SKM-1 (cell line): ENCODE data around the gene INTS14.
"Not testable (repeated sequence)": the region's sequence is repeated elsewhere in the genome, so short reads cannot be mapped to it uniquely, and the experiment has no call there.

Experiments
- DNase-seq: peaks from one replicate; lab custom pipeline; 2025; ENCODE audit not compliant: unreplicated experiment; lab: John Stamatoyannopoulos, UW

INTS14 gene

DNA sequence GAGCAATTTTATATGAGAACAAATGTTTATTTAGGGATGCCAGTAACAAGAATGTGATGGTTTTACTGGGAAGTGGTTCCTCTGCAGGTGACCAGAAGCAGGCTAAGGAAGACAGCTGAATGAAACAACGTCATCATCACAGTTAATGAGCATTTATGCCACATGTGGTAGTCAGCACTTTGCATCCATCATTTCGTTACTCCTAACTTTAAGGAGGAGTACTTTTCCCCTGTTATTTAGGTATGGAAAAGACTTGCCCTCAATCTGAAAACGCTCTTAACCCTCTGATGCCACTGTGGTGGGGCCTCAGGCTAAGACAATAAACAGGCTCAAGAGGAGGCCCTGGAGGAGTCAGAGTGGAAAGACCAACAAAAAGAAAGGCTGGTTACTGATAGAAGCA, 31.2 kb downstream of the INTS14 start:
- no peak for DNase-seq

DNA sequence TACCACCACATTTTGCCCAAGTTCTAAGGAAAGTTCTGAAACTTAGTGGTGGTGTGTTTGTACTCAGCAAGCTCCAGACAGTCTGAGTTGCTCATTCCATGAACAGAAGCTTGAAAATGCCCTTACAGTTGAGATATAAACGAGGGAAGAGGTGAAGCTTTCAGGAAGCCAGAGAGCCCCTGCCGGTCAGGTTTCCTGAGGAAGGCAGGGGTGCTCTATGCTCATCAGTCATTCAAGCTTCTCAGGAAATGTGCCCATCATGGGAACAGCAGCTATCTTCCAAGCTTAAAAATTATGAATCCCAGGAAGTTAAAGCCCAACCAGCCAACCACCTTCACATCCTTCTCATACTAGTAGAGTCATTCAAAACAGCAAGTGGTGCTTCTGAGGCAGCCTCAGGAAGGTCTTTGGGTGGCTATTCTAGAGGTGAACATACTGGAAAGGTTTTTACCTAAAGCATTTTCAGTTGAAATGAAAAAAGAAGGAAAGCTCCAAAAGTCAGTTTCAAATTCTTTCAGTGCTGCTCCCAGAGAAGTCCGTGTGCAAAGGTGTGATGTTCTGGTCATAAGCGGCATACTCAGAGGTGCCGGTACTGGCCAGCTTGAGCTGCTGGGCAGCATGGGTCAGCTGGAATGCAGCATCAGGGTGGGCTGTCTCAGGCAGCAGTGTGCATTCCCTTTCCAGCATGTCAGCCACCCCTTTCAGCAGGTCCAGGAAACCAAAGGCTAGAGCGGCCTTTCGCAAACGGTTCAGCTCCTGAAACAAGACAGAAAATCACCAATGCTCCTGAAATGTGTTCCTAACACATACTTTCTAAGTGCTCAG, 31.8 kb downstream of the INTS14 start:
- DNase-seq: no peak

DNA sequence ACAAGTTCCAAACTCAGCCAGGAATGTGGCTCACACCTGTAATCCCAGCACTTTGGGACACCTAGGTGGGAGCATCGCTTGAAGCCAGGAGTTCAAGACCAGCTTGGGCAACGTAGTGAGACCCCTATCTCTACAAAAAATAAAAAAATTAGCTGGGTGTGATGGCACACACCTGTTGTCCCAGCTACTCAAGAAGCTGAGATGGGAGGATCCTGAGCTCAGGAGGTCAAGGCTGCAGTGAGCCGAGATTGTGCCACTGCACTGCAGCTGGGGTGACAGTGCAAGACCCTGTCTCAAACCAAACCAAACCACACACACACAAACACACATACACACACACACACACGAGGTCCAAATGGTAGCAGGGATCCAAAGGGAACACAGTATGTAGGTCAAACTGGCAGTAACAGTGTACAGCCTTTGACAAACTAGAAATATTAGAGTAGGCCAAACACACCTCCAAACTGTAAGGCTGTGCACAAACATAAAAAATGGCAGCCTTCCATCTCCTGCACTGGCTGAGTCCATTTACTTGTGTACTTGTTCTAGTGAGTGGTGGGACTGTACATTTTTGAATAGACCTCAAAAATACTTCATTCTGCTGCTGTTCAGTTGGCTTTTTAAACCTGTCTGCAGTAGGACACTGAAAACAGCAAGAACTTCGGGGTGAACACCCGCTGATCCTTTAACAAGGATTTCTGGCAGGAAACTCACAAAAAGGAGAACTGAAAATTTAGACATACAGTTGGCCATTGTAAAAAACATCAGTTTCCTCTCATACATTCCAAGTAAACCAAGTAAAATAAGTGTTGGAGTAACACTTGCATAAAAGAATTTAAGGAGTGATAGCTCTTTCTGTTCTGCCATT, 33.6 kb downstream of the INTS14 start:
- DNase-seq: no peak

DNA sequence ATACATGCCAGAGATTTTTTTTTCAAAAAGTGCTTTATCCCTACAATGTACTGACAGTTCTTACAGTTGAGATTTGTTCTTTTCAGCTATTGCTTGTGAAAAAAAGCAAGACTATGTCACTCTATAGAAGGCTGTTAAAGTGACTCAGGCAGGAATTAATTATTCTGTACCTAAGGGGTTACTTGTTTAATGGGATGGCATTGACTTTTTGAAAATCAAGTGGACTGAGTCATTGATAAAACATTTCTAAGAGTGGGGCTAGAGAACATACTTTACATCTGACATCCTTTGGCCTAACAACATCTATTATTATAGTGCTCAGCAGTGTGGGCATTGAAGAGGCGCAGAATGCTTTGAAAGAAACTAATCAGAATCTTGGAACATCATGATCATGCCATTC, 34.3 kb downstream of the INTS14 start:
- DNase-seq: no peak

DNA sequence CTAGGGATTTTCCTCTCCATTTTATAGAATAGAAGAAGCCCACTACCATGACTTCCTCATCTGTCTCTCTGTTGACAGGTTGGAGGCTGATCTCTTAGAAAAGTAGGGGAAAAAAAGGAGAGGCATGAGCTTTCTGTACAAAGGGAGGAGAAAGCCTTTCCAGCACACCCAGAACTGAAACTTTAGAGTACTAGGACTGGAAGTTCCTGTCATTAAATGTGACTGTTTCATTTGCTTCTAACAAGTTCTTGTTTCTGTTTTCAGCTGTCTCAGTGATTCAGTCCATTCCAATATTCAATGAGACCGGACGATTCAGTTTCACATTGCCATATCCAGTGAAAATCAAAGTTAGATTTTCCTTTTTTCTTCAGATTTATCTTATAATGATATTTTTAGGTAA, 39.0 kb downstream of the INTS14 start:
- DNase-seq: no peak

DNA sequence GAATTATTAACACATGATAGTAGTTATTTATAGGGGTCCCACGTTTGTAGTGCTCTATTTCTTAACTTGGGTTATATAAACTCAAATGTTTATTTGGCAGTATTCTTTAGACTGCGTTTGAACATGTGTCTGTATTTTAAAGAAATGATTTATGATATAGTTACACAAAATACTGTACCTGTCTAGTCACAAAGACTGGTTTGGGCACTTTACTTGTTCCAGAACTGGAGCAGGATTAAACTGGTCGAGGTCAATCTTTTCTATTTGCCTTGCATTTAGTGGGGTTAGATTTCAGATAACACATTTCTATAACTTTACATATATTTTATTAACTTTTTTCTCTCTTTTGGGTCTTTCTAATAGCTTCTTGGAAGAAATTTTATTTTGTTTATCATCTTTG, 41.2 kb downstream of the INTS14 start:
- DNase-seq: no peak

DNA sequence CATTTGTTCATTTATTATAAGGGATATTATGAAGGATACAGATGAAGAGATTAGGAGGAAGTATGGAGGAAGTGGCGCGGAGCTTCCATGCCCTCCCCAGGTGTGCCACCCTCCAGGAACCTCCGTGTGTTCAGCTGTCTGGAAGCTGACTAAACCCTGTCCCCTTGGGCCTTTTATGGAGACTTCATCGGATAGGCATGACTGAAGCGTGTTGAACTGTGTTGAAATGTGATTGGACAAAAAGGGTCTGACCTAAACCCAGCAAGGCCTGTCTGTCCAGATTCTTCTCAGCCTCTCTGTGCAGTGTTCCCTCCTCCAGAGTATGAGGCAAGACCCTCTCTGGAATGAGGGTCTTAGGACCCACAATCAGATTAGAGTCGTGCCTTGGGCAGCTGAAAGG, 49.0 kb downstream of the INTS14 start:
- no peak for DNase-seq

DNA sequence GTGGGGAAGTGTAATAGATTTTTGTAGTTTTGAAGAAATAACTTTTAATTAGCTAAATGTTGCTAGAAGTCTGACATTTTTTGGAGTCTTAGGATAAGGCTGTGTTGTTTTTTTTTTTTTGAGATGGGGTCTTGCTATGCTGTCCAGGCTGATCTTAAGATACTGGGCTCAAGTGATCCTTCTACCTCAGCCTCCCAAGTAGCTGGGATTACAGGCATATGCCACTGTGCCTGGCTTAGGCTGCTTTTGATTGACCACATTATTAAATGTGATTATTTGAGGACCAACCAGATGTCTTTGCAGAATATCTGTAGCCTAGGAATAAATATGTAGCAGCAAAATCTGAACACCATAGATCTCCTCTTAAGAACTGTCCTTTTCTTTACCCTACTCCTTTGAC, 51.0 kb downstream of the INTS14 start:
- DNase-seq: no peak

DNA sequence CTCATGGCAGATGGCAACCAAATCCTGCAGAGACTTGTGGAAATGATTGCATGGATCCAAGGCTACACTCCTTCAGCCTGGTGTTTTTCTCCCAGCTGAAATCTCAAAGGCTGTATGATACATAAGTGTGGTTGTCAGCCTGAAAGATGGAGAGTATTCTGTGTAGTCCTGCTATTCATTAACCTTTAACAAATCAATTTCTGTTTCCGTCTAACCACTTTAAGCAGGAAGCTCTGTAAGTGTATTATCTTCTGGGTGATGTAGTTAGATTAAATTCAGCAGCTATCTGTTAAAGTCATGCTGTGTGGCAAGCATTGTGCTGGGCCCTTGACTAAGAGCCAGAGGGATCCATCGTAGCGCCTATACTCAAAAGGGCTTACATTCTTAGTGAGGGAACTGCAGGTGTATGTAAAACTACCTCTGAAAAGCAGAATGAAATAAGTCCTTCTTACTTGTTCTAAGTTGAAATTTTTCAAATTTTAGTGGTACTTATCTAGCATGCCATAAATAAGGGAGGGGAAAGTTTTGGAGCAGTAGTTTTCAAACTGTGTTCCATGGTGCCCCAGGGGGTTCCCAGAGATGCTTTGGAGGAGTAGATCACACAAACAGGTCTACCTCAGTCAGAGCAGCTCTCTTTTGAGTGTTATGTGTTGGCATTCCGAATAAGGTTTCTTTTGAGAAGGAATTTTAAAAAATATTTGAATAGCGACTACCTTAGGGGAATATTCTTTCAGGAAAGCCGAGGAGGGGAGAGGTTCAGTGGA, 51.8 kb downstream of the INTS14 start:
- no peak for DNase-seq

DNA sequence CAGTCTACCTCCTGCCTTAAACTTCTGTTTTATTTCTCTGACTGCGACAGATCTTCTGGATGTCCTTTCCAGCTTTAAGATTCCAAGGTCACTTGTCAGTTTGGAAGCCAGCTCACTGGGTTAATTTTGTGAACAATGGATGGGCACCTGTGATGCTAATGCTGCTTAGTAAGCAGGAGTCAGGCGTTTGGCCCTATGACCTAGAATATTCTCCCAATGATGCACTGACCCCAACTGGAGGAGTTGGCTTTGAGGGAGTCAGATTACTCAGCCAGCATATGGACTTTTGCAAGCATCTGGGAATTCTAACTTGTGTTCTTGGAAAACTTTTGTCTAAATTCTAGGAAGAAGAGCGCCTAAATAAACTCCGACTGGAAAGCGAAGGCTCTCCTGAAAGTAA, 52.6 kb downstream of the INTS14 start:
- DNase-seq: no peak

DNA sequence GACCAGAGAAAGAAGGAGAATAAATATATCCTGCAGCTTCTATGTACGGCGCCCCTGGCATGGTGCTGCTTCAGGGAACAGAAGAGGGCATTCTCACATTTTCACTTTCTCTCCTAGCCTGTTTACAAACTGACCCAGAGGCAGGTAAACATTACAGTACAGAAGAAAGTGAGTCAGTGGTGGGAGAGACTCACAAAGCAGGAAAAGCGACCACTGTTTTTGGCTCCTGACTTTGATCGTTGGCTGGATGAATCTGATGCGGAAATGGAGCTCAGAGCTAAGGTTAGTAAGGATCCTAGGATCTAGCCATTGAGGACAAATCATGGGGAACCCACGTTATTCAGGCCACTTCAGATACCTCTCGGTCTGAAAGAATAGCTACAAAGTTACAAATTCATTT, 54.3 kb downstream of the INTS14 start:
- DNase-seq: no peak

DNA sequence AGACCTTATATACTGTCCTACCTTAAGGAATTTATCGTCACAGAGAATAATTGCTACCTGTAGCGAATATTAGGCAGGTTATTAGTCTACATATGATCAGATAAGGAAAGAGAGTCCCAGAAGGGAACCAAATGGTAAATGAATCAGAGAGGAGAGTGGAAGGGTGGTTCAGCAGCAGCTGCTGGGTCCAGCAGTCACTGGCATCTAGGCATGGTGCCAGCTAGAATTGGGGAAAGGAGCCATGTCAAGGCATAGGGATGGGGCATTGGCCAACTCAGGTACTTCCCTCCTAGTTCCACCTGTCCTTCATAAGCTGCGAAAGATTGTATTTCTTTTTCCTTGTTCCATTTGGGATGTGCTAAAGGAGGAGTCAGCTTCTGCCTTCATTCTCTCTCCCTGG, 57.2 kb downstream of the INTS14 start:
- DNase-seq: no peak

DNA sequence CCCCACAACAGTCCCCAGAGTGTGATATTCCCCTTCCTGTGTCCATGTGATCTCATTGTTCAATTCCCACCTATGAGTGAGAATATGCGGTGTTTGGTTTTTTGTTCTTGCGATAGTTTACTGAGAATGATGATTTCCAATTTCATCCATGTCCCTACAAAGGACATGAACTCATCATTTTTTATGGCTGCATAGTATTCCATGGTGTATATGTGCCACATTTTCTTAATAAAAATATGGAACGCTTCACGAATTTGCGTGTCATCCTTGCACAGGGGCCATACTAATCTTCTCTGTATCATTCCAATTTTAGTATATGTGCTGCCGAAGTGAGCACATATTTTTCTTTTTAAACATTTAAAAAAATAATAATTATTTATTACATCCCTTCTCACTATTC, 58.1 kb downstream of the INTS14 start:
- DNase-seq: not testable (repeated sequence)

DNA sequence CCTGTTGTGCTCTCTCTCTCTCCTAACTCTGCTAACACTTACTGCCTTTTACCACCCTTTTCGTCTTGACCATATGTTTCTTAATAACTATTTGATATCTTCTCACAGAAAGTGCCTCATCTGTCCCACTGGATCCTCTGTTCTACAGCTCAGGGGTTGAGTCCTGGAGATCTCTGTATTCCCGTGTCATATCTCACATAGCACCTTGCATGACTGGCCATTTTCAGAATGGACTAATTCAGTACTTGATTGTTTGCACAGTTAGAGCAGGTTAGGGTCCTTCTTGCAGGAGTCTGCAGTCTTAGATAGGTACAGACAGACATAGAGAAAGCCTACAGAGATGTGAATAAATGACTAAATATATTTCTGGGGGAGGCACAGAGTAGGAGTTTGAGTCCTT, 59.7 kb downstream of the INTS14 start:
- no peak for DNase-seq

DNA sequence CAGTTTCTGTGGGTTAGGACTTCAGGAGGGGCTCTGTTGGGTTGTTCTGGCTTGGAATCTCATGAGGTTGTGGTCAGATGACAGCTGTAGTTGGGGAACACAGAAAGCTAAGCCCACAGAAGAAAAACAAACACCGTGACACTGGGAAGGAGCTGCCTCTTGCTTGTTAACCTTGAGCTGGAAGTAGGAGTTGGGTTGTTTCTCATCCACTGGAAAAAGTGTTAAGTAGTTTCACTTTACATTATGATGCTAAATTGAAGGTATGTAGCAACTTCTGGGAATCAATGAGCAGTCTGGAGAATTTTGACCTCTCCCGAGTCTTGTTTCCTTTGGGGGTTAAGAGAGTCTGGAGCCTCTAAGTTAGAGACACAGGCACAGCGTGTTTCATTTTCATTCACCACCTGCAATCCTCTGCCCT, 60.2 kb downstream of the INTS14 start:
- no peak for DNase-seq

DNA sequence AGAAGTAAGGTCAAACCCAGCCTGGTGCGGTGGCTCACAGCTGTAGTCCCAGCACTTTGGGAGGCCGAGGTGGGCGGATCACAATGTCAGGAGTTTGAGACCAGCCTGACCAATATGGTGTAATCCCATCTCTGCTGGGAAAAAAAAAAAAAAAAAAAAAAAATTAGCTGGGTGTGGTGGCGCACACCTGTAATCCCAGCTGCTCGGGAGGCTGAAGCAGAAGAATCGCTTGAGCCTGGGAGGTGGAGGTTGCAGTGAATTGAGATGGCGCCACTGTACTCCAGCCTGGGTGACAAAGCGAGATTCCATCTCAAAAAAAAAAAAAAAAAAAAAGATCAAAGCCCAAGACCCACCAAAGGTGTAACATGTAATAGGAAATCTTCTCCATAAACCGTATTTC, 61.6 kb downstream of the INTS14 start:
- DNase-seq: not testable (repeated sequence)

DNA sequence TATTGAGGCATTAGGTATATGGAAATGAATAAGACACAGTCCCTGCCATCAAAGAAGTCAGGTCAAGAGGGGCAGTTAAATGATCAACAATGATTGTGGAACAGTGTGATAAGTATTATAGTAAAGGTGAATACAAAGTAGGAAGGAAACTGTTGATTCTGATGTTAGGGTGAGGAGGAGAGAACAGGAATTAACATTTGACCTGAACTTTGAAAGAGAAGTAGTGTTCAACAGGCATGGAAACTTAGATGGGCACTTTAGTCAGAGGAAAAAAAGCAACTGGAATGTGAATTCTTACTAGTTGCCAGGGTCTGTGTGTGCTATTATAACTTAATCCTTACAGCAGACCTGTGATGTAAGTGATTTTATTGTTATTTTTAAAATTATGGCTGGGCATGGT, 63.1 kb downstream of the INTS14 start:
- no peak for DNase-seq

DNA sequence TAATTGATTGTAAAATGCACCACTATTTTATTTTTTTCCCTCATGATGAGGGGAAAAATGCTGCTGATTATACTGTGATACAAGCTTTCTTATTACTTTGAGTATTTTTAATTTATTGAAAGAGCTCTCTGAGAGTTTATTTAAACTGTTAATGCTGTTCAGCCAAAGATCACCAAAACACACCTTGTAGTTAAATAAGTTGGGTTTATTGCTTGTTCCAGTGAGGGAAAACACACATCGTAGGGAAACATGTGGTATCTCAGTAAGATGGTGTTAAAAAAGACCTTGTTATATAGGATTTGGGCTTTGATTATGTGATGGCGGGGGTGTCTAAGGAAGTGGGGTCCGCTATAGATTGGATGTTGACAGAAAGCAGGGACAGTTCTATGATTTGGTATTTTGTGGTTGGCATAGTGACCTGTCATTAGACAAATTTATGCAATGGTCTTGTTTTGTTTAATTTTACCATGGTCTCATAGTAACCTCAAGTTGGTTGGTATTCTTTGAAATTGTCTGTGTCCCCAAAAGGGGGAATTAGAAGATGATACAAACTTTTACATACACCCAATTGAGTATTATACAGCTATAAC, 69.6 kb downstream of the INTS14 start:
- DNase-seq: no peak

DNA sequence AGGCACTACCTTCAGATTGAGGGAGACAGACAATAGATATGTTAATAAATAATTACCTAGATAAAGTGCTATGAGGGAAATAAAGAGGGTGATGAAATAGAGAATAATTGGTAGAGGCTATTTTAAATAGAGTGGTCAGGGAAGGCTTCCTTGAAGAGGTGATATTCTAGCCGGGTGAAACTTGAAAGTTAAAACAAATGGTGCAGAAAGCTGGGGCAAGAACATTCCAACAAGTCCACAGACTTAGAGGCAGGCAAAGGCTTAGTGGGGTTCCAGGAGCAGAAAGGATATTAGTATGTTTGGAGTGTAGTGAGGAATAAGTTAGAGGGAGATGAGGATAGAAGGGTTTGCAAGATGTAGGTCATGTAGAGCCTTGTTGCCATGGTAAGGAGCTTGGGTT, 70.6 kb downstream of the INTS14 start:
- no peak for DNase-seq

DNA sequence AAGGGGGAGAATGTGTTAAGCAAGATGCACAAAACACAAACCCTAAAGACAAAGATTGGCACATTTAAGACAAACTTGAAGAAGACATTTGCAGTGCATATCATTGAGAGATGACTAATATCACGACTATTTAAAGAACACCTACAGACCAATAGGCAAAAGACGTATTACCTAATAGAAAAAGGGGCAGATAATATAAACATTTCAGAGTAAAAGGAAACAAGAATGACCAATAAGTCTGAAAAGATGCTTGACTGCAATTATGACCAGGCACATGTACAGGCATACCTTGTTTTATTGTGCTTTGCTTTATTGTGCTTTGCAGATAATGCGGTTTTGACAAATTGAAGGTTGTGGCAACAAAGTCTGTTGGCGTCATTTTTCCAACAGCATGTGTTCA, 75.7 kb downstream of the INTS14 start:
- DNase-seq: no peak

DNA sequence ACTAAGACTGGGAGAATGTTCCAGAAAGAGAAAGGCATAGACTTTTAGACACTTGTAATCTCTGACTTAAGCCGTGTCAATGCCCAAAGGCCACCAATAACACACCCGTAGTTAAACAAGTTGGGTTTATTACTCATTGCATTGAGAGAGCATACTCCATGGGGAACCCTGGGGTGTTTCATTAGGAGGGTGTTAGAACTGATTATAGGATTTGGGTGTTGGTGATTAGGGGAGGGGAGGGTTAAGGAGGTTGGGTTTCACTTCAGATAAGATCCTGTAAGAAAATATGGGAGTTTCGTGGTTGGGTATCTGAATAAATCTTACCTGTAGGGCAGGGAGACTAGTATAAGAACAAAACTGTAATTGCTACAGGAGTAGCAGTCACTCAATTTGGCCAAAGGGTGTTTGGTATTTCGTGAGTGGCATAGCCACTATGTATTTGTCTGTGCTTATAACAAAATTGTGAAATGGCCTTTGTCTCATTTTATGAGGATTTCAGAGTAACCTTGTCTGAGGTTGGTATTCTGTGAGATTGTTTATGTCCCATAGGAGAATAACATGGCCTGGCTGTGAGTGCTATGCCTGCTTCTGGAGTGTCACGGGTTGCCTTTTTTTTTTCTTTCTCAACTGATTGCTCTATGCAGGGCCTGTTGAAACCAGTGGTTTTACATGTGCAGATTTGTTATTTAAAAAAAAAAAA, 77.7 kb downstream of the INTS14 start:
- DNase-seq: no peak
